ENCODE data around the gene OR10V1. TPM values are rescaled to one million over a fixed set of nuclear protein-coding genes. Genes with fewer than 3 reads are reported as not detected.

The OR10V1 gene
- total RNA-seq, 1 experiment from 2014 or later: not detected

- POLR2A ChIA-PET (ENCODE audit: unreplicated experiment): no interaction called here
- BruUV-seq (replicated peaks): no TSS peak
- Histone ChIP-seq H3K27ac (ENCODE audit: low read length) (no peak overlapping the region), H3K9me2 (replicated peaks; ENCODE audit: low read length) (no peaks in the 10 kb centered on the region), H3K79me2 (ENCODE audit: low read length) (peaks cover 3% of the 10 kb centered on the region; the same call in 1 of the 2 replicates), H3K36me3 (ENCODE audit: low read depth, low read length) (no peaks in the 10 kb centered on the region), H3K4me1 (ENCODE audit: insufficient read depth, low read length) (peaks cover 10% of the 10 kb centered on the region; the same call in 1 of the 2 replicates), H3K9ac (ENCODE audit: low read length) (no peak overlapping the region), H3K27me3 (ENCODE audit: low read length) (no peaks in the 10 kb centered on the region), H3K9me3 (ENCODE audit: low read length) (no peaks in the 10 kb centered on the region), H4K20me1 (ENCODE audit: low read length) (no peaks in the 10 kb centered on the region), H2AFZ (ENCODE audit: low read length) (no peak overlapping the region), H3K4me2 (ENCODE audit: low read length) (no peak overlapping the region), H3F3A (ENCODE audit: low read length, unreplicated experiment) (no peaks in the 10 kb centered on the region), H3K4me3 (ENCODE audit: low read length) (no peak overlapping the region)
- CTCF ChIA-PET: no interaction called here
- no peak for TF ChIP-seq EZH2 (IDR thresholded peaks at IDR 0.05; ENCODE audit: low read length, unreplicated experiment)
- TF ChIP-seq EZH2phosphoT487 (IDR thresholded peaks at IDR 0.05; ENCODE audit: borderline replicate concordance, low read length): no peak
- TF ChIP-seq CTCF (conservative IDR thresholded peaks at IDR 0.05; ENCODE audit: low read depth, low read length): no peak
- intact Hi-C loops (cut with micrococcal nuclease): no loop called here
- ATAC-seq (no peak), DNase-seq (no peak)
Observed at GRCh38 chr11:59674291-59674690, 39.4 kb downstream of the OR10V1 start.

GRCh38 chr11:59673291-59673690 is 40.4 kb downstream of the OR10V1 start:
- ChIA-PET POLR2A (ENCODE audit: unreplicated experiment) (no interaction called here), CTCF (no interaction called here)
- TF ChIP-seq CTCF (conservative IDR thresholded peaks at IDR 0.05; ENCODE audit: low read depth, low read length) (no peak), EZH2 (IDR thresholded peaks at IDR 0.05; ENCODE audit: low read length, unreplicated experiment) (no peak), EZH2phosphoT487 (IDR thresholded peaks at IDR 0.05; ENCODE audit: borderline replicate concordance, low read length) (no peak)

GRCh38 chr11:59671471-59671870 is 42.2 kb downstream of the OR10V1 start:
- H4K20me1 ChIP-seq (ENCODE audit: low read length): peaks cover 11% of the 10 kb centered on the region
- H3K9ac ChIP-seq (ENCODE audit: low read length): no peak overlapping the region
- ATAC-seq: no peak
- no peak overlapping the region for H2AFZ ChIP-seq (ENCODE audit: low read length)
- no peak overlapping the region for H3K4me2 ChIP-seq (ENCODE audit: low read length)
- no peaks in the 10 kb centered on the region for H3F3A ChIP-seq (ENCODE audit: low read length, unreplicated experiment)
- peaks cover 4% of the 10 kb centered on the region for H3K36me3 ChIP-seq (ENCODE audit: low read depth, low read length)
- H3K4me3 ChIP-seq (ENCODE audit: low read length): no peak overlapping the region
- no peak for DNase-seq
- TF ChIP-seq EZH2 (IDR thresholded peaks at IDR 0.05; ENCODE audit: low read length, unreplicated experiment) (no peak), EZH2phosphoT487 (IDR thresholded peaks at IDR 0.05; ENCODE audit: borderline replicate concordance, low read length) (no peak), CTCF (conservative IDR thresholded peaks at IDR 0.05; ENCODE audit: low read depth, low read length) (no peak)
- H3K4me1 ChIP-seq (ENCODE audit: insufficient read depth, low read length): peaks cover 21% of the 10 kb centered on the region
- no peaks in the 10 kb centered on the region for H3K9me2 ChIP-seq (replicated peaks; ENCODE audit: low read length)
- ChIA-PET CTCF (no interaction called here), POLR2A (ENCODE audit: unreplicated experiment) (no interaction called here)
- H3K9me3 ChIP-seq (ENCODE audit: low read length): no peaks in the 10 kb centered on the region
- H3K27me3 ChIP-seq (ENCODE audit: low read length): no peaks in the 10 kb centered on the region
- H3K79me2 ChIP-seq (ENCODE audit: low read length): peaks cover 25% of the 10 kb centered on the region
- no peak overlapping the region for H3K27ac ChIP-seq (ENCODE audit: low read length)
- no TSS peak for BruUV-seq (replicated peaks)
- intact Hi-C loops (cut with micrococcal nuclease): no loop called here

More at GRCh38 chr11:59673291-59673690, 40.4 kb downstream of the OR10V1 start:
- DNase-seq (no peak), ATAC-seq (no peak)
- Histone ChIP-seq H4K20me1 (ENCODE audit: low read length) (no peaks in the 10 kb centered on the region), H3K79me2 (ENCODE audit: low read length) (peaks cover 6% of the 10 kb centered on the region), H3K9ac (ENCODE audit: low read length) (no peak overlapping the region), H2AFZ (ENCODE audit: low read length) (no peak overlapping the region), H3K27me3 (ENCODE audit: low read length) (no peaks in the 10 kb centered on the region), H3F3A (ENCODE audit: low read length, unreplicated experiment) (no peaks in the 10 kb centered on the region), H3K27ac (ENCODE audit: low read length) (no peak overlapping the region), H3K36me3 (ENCODE audit: low read depth, low read length) (no peaks in the 10 kb centered on the region), H3K4me3 (ENCODE audit: low read length) (no peak overlapping the region), H3K4me2 (ENCODE audit: low read length) (no peak overlapping the region), H3K9me2 (replicated peaks; ENCODE audit: low read length) (no peaks in the 10 kb centered on the region), H3K9me3 (ENCODE audit: low read length) (no peaks in the 10 kb centered on the region), H3K4me1 (ENCODE audit: insufficient read depth, low read length) (peaks cover 10% of the 10 kb centered on the region; the same call in 1 of the 2 replicates)
- BruUV-seq (replicated peaks): no TSS peak
- intact Hi-C loops (cut with micrococcal nuclease): no loop called here

All from PC-3 (cell line).